Subcutaneous adipose tissue (tissue), 4 donors: ENCODE results near the gene TNIP1. TPM values are rescaled to one million over a fixed set of nuclear protein-coding genes. Genes with fewer than 3 reads are reported as not detected.

Experiments used
- CTCF ChIP-seq: fragments of 450-650 bp; IDR thresholded peaks from one replicate; pipeline ENCODE4 v1.5.1; 2016; ENCODE audit warnings: low read depth, mild to moderate bottlenecking, control low read depth, antibody characterized with exemption, moderate library complexity
- total RNA-seq, 4 donors: library from RNA; depleted of rRNA; stranded (reverse); fragments of >200 nt; gene quantifications; one replicate each; pipeline ENCODE4 v1.1.0, GENCODE V29; 2016

The TNIP1 gene
- total RNA-seq, 4 donors from 2014 or later, result 97.1 to 376 (median 190) TPM

DNA sequence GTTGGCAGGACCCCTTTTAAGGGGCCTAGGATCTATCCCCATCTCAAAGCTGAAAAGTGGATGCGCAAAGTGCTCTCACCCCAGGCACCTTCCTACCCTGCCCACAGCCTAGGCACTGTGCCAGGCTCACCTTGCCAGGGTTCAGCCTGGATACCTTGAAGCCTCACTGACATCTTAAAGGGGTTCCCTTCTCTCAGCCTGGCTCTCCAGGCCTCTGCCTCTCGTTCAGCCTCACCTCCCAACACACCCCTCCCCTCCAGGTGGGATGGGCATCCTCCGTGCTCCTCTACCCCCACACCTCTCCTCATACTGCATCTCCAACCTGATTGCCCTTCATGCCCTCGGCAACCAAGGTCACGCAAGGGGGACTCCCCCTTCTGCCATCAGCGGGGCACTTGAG, 25.5 kb downstream of the TNIP1 start:
- TF ChIP-seq CTCF, result no peak

GRCh38 chr5:151054709-151055108, 26.1 kb downstream of the TNIP1 start:
- no peak for TF ChIP-seq CTCF

GRCh38 chr5:151053796-151054462, 26.9 kb downstream of the TNIP1 start:
- no peak for TF ChIP-seq CTCF

- no peak for TF ChIP-seq CTCF
Measured at GRCh38 chr5:151052836-151053235, 28.0 kb downstream of the TNIP1 start.

- no peak for TF ChIP-seq CTCF
Measured at GRCh38 chr5:151051931-151052608, 28.8 kb downstream of the TNIP1 start.

DNA sequence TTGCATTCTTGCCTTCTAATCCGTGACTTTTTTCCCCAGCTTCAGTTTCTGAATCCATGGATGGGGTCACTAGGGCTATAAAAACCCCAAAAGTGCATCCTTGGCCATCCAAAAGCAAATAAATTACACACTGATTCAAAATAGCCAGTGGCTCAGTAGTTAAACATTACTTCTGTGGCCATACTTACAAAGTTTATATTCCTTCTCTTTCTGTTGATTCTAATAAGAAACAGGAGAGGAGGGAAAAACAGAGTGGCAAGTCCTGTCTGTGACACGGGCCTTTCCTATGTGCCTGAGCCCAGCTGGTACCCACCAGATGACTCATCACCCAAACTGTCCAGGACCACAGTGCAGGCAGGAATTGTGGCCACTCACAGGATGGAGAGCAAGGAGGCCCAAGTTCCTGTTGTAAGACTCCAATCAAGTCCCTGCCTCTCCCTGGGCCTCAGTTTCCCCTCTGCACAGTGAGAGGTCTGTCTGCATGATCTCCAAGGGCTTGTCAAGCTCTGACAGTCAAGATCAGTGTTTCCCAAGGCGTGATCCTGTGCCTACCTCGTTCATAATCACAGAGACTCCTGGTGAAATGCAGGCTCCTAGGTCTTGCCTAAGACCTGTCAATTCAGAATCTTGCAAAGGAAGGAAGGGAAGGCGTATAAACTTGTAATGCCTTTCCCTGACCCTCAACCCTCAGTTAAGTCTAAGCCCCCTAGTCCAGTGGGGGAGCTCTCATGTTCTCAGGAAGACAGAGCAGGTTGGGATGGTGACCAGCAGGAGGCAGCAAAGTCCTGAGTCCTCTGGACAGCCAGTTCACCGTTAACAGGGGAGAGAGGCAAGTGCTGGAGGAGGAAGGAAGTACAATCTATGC, 29.5 kb downstream of the TNIP1 start:
- no peak for TF ChIP-seq CTCF

DNA sequence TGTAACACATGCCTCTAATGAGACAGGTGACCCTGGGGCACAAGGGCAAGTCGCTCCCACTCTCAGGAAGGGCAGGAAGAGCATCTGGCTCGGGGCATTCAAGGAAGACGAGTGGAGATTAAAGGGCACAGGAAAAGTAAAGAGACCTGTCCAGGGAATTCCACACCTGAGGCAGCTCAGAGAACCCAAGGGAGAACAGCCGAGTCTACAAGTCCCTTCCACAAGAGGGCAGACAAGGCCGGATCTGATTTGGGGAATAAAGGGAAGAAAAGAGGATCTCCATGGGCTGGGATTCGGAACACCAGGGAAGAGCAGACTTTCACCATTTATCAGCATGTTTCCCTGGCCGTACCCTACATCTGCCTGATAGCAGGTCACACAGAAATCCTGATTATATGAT, 32.3 kb downstream of the TNIP1 start:
- TF ChIP-seq CTCF, result no peak
